K562 (cell line): ENCODE measurements around the gene PTOV1. TPM values are rescaled to one million over a fixed set of nuclear protein-coding genes. Genes with fewer than 3 reads are reported as not detected.

Experiments
- ADNP ChIP-seq: fragments of 200-800 bp; sonication (Bioruptor generic); IDR thresholded peaks from 2 replicates; pipeline ENCODE4 v1.6.1; 2016; ENCODE audit warnings: missing genetic modification characterization, missing compliant biosample characterization
- BCL6 ChIP-seq: fragments of 250-450 bp; sonication (Bioruptor Pico); IDR thresholded peaks from 2 replicates; pipeline ENCODE4 v1.4.0; 2020
- CBX8 ChIP-seq: fragments of 200-600 bp; sonication (generic); IDR thresholded peaks from 2 replicates; pipeline ENCODE4 v1.6.1; 2012; ENCODE audit warnings: borderline replicate concordance, mixed run types, low read depth, mild to moderate bottlenecking, moderate library complexity, mixed read lengths, low read length, control low read depth, inconsistent platforms; ENCODE audit not compliant: poor library complexity, severe bottlenecking; ENCODE audit errors: extremely low read depth
- ETS2 ChIP-seq: IDR thresholded peaks from 2 replicates; pipeline ENCODE4 v1.6.1; 2016; ENCODE audit warnings: borderline replicate concordance, missing genetic modification characterization, mild to moderate bottlenecking, moderate library complexity, missing compliant biosample characterization; ENCODE audit not compliant: poor library complexity, severe bottlenecking
- GTF2E2 ChIP-seq: fragments of 200-800 bp; sonication (Bioruptor generic); IDR thresholded peaks from 2 replicates; pipeline ENCODE4 v1.6.1; 2016; ENCODE audit warnings: missing genetic modification characterization, missing compliant biosample characterization
- REST ChIP-seq, 2 experiments: fragments of 450-650 bp; formaldehyde crosslinking in 1 of 2; IDR thresholded peaks; 2 replicates each; pipeline versions ENCODE4 v1.4.0 to v1.6.1; 2014 to 2020; ENCODE audit warnings: mild to moderate bottlenecking in 2 of 2, borderline replicate concordance in 1 of 2, low read depth in 1 of 2
- TAF15 ChIP-seq: fragments of 200-400 bp; formaldehyde crosslinking; IDR thresholded peaks from 2 replicates; pipeline ENCODE4 v1.6.1; 2017; ENCODE audit warnings: mild to moderate bottlenecking, low read depth, low read length, moderate library complexity
- TCF7L2 ChIP-seq: fragments of 150-350 bp; IDR thresholded peaks from 2 replicates; pipeline ENCODE4 v1.6.1; 2016; ENCODE audit warnings: low read depth, mild to moderate bottlenecking, low read length, moderate library complexity
- polyA plus RNA-seq, 8 experiments: library from polyadenylated mRNA; depleted of rRNA in 4 of 8; stranded (reverse) in 5 of 8; unstranded in 3 of 8; fragments of >200 nt; fragmentation: Nextera tagmentation in 2 of 8; fragmentation: Illumina TruSeq in 1 of 8; extraction: Ambion mirVana in 2 of 8; extraction: Trizol in 1 of 8; gene quantifications; 2 replicates each; pipeline versions ENCODE4 v1.2.1 to v1.2.3, GENCODE V29; 2011 to 2014; ENCODE audit warnings: inconsistent platforms in 1 of 8, missing spikeins in 1 of 8
- total RNA-seq, 7 experiments: library from RNA; depleted of rRNA in 6 of 7; stranded (reverse); fragments of >200 nt in 6 of 7; fragmentation: Illumina TruSeq in 2 of 7; extraction: Trizol in 2 of 7; gene quantifications; 2 replicates each; pipeline versions ENCODE4 v1.2.1 to v1.2.3, GENCODE V29; 2011 to 2021; ENCODE audit warnings: low replicate concordance in 1 of 7
- TF ChIP-seq, protein P1 (sequence below): fragments of 200-800 bp; sonication (Bioruptor generic); IDR thresholded peaks from 2 replicates; pipeline ENCODE4 v1.6.1; 2016; ENCODE audit warnings: missing genetic modification characterization, missing compliant biosample characterization

The PTOV1 gene
- total and polyA plus RNA-seq, 9 of the 15 experiments (the other 6 are each of a cell fraction or from before 2014, with no cell fraction given) = 4.9 to 169 (median 43.5) TPM

GRCh38 chr19:49850487-49851342 is at the start of gene PTOV1 (continued):
- TF ChIP-seq CBX8 = no peak
- no peak for TF ChIP-seq BCL6 (CRISPR knock-in tag)
- TF ChIP-seq TAF15 = no peak
- no peak for TF ChIP-seq ETS2 (tag)
- TF ChIP-seq TCF7L2 = peak; percentile 98
- TF ChIP-seq, protein P1, sequence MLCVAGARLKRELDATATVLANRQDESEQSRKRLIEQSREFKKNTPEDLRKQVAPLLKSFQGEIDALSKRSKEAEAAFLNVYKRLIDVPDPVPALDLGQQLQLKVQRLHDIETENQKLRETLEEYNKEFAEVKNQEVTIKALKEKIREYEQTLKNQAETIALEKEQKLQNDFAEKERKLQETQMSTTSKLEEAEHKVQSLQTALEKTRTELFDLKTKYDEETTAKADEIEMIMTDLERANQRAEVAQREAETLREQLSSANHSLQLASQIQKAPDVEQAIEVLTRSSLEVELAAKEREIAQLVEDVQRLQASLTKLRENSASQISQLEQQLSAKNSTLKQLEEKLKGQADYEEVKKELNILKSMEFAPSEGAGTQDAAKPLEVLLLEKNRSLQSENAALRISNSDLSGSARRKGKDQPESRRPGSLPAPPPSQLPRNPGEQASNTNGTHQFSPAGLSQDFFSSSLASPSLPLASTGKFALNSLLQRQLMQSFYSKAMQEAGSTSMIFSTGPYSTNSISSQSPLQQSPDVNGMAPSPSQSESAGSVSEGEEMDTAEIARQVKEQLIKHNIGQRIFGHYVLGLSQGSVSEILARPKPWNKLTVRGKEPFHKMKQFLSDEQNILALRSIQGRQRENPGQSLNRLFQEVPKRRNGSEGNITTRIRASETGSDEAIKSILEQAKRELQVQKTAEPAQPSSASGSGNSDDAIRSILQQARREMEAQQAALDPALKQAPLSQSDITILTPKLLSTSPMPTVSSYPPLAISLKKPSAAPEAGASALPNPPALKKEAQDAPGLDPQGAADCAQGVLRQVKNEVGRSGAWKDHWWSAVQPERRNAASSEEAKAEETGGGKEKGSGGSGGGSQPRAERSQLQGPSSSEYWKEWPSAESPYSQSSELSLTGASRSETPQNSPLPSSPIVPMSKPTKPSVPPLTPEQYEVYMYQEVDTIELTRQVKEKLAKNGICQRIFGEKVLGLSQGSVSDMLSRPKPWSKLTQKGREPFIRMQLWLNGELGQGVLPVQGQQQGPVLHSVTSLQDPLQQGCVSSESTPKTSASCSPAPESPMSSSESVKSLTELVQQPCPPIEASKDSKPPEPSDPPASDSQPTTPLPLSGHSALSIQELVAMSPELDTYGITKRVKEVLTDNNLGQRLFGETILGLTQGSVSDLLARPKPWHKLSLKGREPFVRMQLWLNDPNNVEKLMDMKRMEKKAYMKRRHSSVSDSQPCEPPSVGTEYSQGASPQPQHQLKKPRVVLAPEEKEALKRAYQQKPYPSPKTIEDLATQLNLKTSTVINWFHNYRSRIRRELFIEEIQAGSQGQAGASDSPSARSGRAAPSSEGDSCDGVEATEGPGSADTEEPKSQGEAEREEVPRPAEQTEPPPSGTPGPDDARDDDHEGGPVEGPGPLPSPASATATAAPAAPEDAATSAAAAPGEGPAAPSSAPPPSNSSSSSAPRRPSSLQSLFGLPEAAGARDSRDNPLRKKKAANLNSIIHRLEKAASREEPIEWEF = no peak
- TF ChIP-seq REST (IDR thresholded peaks at IDR 0.05; ENCODE audit: borderline replicate concordance) = no peak; the same call in 1 of the 2 replicates
- TF ChIP-seq REST (CRISPR knock-in tag; IDR thresholded peaks at IDR 0.05; ENCODE audit: low read depth) = no peak; the same call in 1 of the 2 replicates
- TF ChIP-seq GTF2E2 (tag) = peak; percentile 73; the same call in 1 of the 2 replicates
- no peak for TF ChIP-seq ADNP (tag)
